HG02938 (cell line): ENCODE results near the gene ERV3-1.
"Not testable (repeated sequence)": the region's sequence is repeated elsewhere in the genome, so short reads cannot be mapped to it uniquely, and the experiment has no call there.

Experiments
- ATAC-seq: cut with Tn5 transposase; IDR thresholded peaks from one replicate; pipeline ENCODE4 v1.9.1; 2021; ENCODE audit warnings: mild to moderate bottlenecking, moderate library complexity; ENCODE audit not compliant: unreplicated experiment

The ERV3-1 gene

DNA sequence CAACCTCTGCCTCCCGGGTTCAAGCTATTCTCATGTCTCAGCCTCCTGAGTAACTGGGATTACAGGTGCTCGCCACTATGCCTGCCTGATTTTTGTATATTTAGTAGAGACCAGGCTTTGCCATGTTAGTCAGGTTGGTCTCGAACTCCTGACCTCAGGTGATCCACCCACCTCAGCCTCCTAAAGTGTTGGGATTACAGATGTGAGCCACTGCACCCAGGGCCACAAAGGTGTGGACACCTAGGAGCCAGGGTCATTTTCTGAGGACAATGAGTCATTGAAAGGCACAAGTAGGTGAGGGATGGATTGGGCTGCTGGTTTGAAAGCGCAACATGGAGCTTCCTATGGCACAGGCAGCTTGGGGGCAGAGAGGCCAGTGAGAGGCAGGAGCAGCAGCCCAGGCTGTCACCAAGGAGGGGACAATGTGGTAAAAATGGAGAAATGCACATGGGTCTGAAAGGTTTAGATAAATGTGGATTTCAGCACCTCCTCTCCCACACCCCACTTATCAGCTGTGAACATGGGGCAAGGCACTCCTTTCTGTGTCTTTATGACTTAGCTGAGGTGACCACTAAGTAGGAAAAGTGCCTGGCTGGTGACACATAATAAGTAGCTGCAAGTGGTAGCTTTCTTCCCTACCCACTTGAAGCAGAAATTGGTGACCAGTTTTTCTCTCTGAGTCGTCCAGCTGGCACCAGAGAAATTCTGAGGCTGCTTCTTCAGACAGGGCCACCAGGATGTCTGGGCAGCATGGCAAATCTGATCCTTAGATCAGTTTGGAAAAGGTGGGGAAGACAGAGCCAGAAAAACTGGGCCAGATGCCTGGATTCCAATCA, 61.6 kb downstream of the ERV3-1 start:
- ATAC-seq, result not testable (repeated sequence)
